ENCODE results near the gene ZNF746.

Gene ZNF746

DNA sequence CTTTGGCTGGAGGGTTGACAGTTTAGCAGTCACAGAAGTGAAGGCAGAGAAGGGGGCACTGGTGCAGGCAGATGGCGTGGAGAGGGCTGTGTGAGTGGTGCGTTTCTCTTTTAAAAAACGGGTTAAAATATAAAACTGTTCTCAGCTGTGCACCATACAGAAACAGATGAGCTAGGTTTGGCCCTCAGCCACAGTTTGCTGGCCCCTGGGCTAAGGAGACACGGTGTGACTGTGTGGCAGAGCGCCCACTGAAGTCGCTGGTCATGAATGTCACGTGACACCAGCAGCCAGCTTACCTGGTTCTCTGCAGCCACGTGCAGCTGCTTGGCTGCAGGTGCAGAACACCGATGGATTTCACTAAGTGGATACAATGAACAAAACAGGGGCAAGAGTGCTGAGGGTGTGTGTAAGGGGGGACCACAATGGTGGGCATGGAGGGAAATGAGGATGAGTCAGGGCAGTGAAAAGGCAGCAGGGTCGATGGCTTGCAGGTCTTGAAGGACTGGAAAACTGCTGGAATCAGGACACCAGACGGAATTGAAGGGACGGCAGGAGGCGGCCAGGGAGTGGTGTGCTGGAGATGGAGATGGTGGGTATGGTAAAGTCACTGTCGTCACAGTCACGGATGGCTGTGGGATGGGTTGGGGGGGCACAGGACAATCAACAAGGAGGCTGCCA lies 7.4 kb downstream of the ZNF746 start:
- DNase-seq (ENCODE audit: low read depth in 4 of 4, low spot score in 1 of 4) = no peak

GRCh38 chr7:149489391-149490024 lies 8.1 kb downstream of the ZNF746 start:
- no peak for DNase-seq (ENCODE audit: low read depth in 4 of 4, low spot score in 1 of 4)

- DNase-seq (ENCODE audit: low read depth in 4 of 4, low spot score in 1 of 4) = no peak
Observed at GRCh38 chr7:149479568-149479967, 18.0 kb downstream of the ZNF746 start.

DNA sequence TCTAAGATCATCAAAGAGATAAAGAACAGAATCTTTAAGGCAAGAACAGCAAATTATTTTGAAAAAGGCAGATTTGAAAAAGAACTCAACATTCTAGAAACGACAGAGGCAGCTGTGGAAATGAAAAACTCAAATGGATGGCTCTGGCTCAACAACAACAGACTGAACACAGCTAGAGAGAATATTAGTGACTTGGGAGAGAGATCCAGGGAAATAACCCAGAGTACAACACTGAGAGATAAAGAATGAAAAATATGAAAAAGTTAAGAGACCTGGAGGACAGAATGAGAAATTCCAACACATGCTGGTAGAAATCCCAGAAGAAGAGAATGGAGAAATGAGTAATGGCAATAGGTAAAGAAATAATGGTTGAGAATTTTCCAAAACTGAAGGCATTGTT lies 18.9 kb downstream of the ZNF746 start:
- no peak for DNase-seq (ENCODE audit: low read depth in 4 of 4, low spot score in 1 of 4)

- no peak for DNase-seq (ENCODE audit: low read depth in 4 of 4, low spot score in 1 of 4)
Observed at GRCh38 chr7:149477494-149478443, 19.8 kb downstream of the ZNF746 start.

DNA sequence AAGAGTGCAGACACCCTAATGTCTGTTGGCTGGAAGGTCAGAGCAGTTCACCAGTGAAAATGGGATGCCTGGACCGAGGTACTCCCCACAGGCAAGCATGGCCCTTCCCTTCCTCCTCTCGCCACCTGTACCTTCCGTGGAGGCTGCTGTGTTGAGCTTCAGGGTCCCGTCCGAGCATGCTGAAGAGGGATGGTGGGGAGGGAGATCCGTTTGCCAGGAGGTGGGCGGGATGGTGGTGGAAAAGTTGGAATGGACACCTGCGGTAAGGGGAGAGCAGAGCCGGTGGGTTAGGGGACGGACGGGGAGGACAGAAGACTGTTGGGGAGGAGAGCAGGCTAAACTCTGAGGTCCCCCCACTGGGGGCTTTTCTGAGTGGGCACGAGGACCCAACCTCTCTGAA lies 20.8 kb downstream of the ZNF746 start:
- DNase-seq (ENCODE audit: low read depth in 4 of 4, low spot score in 1 of 4) = no peak

DNA sequence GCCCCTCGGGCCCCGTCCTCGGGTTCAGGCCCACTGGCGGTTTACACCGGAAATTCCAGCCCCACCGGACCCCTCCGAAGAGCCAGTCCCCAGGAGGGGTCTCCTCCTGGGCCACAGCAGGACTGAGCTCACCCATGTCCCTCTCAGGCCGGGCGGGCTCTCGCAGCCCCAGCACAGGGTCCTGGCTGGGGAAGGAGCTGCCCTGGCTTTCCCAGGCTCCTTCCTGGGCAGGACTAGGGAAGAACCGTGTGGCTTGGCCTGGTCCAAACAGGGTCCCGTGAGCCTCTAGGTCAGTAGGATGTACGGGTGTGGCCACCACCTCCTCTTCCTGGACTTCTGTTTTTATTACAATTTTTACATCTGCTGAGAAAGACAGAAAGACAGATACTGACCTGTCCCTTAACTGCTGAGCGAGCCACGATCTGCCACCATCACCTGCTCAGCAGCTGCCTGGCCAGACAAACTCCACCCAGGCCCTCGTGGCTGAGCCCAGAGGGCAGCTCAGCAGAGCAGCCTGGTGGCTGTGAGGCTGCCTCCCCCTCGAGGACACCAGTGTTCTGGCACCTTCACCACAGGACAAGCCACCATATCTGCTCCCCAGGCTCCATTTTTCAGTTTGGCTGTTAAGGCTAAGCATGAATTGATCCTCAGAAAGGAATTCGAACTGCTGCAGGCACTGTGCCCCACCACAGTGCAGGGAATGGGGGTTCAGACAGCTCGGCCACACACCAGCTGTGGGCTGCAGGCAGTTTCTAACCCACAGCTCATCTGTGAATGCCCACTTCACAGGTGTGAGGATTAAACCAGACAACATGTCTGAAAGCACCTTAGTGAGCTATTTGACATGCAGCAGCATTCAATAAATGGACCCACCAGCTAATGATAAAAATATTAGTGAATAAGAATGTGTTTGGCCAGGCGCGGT lies 22.2 kb downstream of the ZNF746 start:
- no peak for DNase-seq (ENCODE audit: low read depth in 4 of 4, low spot score in 1 of 4)

DNA sequence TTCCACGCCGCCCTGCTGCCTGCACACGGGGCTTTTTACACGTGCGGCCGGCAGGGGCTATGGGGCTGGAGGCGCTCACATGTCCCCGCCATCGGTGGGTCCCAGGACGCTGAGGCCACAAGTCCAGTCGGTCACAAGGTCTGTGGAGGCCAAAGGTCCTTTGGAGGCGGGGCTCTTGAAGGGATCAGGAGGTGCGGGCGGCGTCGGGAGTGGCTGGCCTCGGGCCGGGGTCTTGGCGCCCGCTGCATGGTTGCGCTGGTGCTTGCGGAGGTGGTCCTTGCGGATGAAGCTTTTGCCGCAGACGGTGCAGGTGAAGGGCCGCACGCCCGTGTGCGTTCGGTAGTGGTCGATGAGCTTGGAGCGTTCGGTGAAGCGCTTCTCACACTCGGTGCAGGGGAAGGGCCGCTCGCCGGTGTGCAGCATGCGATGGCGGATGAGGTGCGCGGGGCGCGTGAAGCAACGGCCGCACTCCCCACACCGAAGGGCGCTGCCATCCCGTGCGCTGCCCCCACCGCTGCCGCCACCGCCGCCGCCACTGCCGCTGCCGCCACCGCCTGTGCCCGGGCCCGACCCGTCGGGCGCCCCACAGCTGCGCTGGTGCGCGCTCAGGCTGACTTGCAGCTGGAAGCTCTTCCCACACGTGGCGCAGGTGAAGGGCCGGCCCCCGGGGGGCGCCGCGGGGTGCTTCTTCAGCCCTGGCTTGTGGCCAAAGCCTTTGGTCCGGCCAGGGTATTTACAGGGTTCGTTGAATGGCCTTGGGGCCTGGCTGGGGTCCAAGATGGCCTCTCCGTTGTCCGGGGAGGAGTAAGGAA lies 23.1 kb downstream of the ZNF746 start:
- no peak for DNase-seq (ENCODE audit: low read depth in 4 of 4, low spot score in 1 of 4)

DNA sequence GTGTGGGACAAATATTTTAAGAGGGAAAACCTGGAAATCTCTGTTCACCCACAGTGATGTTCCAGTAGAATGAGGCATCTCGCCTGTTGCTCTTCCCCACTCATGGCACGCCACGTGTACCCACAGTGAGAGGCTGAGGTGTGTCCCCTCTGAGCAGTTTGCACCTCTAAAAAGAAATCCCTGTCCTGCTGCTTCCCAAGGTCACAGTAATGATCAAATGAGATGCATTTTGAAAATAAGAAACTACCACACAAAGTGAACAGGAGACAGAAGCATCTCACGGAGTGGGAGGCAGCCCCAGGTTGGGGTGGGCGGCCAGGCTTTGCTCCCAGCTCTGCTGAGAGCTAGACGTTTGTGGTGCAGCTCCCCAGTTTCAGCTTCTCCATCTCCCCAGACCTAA lies 24.4 kb downstream of the ZNF746 start:
- DNase-seq (ENCODE audit: low read depth in 4 of 4, low spot score in 1 of 4) = no peak

GRCh38 chr7:149471289-149471953 lies 26.2 kb downstream of the ZNF746 start:
- DNase-seq (ENCODE audit: low read depth in 4 of 4, low spot score in 1 of 4) = no peak

- DNase-seq (ENCODE audit: low read depth in 4 of 4, low spot score in 1 of 4) = no peak
Observed at GRCh38 chr7:149469806-149470205, 27.8 kb downstream of the ZNF746 start.

DNA sequence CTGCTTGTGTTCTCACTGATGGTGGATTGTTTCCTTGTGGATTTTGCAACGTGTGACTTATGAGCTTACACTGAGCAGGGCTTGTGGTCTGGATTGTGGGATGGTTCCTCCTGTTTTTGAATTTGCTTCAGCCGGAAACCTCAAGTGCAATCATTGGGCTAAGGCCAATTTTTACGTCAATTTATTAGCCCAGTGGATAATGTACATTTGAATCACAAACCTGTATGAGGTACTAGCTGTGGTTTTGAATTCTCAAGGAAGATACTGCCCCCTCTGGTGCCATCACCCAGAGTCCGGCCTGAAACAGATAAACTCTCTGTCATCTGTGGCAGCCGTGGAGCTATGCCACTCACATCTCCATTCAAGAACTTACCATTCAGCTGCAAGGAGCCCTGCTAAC lies 29.4 kb downstream of the ZNF746 start:
- DNase-seq (ENCODE audit: low read depth in 4 of 4, low spot score in 1 of 4) = no peak

GRCh38 chr7:149467321-149467859 lies 30.2 kb downstream of the ZNF746 start:
- no peak for DNase-seq (ENCODE audit: low read depth in 4 of 4, low spot score in 1 of 4)

DNA sequence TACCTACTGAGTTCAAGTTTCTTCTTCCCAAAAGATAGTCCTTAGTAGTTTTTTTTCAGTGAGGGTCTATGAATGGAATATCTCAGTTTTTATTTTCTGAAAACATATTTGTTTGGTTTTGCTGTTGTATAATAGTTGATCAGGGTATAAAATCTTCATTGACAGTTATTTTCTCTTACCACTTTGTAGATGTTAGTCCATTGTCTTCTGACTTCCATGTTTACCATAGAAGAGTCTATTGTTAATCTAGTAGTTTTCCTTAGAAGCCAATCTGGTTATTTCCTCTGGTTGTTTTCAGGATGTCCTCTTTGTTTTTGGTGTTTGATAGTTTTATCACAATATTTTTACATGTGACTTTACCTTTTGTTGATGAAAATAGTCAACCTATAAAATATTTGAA lies 31.2 kb downstream of the ZNF746 start:
- no peak for DNase-seq (ENCODE audit: low read depth in 4 of 4, low spot score in 1 of 4)

- no peak for DNase-seq (ENCODE audit: low read depth in 4 of 4, low spot score in 1 of 4)
Observed at GRCh38 chr7:149463500-149464161, 34.0 kb downstream of the ZNF746 start.

- no peak for DNase-seq (ENCODE audit: low read depth in 4 of 4, low spot score in 1 of 4)
Observed at GRCh38 chr7:149462101-149462520, 35.5 kb downstream of the ZNF746 start.

DNA sequence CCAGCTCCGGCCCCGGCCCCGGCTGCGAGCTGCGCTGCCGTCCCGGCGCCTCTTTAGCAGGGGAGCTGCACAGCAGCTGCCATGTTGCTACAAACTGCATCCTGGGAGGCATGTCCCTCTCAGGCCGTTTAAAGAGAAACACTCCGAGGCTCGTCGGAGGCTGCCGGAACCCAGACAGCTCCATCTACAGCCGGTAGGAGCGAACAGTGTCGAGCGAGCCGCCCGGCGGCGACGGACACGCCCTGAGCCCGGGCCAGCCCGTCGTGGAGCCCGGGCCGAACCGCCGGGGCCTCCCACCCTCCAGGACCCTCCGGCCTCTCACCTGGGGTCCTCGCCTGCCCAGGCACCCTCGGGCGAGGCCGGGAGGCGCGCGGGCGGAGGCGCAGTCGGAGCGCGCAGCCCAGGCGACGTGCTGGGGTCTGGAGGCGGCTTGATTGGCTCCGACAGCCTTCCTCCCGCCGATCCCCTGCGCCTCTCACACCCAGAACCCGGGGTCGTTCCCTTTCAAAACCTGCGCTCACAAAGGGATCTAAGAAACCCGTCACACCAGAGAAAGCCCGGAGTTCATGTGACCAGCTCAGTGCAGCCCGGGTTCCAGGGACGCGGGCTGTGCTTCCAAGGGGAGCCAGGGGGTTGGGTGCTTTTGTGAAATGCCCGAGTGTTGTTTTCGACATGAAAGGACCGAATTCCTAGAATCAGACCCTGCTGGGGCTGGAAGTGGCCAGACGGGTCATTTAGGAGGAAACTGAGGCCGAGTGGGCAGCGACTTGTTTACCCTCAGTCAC lies 36.9 kb downstream of the ZNF746 start, which contains the start of gene ZNF777:
Gene ZNF777 (minus strand): TSS at position 570 of the 785 bp plus-strand sequence. CDS start 5,040 bp downstream, outside the sequence.
- peak; percentile 54 to 72 (median 61) for DNase-seq (ENCODE audit: low read depth in 4 of 4, low spot score in 1 of 4)
